ENCODE measurements around the gene AFDN. TPM values are rescaled to one million over a fixed set of nuclear protein-coding genes. Genes with fewer than 3 reads are reported as not detected.

AFDN gene
- total RNA-seq, 2 donors from 2014 or later = 214 to 239 TPM

DNA sequence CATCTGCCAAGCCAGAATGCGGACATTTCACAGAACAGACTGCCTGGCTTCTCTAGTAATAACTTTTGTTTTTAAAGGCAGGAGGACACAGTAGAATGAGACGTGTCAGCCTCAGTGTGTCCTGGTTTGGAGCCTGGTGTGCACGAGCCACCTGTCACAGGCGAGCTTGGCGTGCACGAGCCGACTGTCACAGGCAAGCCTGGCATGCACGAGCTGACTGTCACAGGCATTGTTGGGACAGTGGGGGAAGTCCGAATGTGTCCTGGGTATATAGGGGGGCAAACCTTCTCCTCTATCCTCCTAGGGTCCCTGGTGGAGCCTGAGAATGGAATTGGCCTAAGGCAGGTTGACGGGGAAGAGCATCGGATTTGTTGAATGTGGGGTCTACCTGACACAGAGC is 178.2 kb downstream of the AFDN start:
- H3K9ac ChIP-seq (ENCODE audit: extremely low read depth, low read length, poor library complexity, severe bottlenecking) = no peak overlapping the region
- no peaks in the 10 kb centered on the region for H3K36me3 ChIP-seq (ENCODE audit: control insufficient read depth, insufficient read depth, low read length)
- TF ChIP-seq, protein P1, sequence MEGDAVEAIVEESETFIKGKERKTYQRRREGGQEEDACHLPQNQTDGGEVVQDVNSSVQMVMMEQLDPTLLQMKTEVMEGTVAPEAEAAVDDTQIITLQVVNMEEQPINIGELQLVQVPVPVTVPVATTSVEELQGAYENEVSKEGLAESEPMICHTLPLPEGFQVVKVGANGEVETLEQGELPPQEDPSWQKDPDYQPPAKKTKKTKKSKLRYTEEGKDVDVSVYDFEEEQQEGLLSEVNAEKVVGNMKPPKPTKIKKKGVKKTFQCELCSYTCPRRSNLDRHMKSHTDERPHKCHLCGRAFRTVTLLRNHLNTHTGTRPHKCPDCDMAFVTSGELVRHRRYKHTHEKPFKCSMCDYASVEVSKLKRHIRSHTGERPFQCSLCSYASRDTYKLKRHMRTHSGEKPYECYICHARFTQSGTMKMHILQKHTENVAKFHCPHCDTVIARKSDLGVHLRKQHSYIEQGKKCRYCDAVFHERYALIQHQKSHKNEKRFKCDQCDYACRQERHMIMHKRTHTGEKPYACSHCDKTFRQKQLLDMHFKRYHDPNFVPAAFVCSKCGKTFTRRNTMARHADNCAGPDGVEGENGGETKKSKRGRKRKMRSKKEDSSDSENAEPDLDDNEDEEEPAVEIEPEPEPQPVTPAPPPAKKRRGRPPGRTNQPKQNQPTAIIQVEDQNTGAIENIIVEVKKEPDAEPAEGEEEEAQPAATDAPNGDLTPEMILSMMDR (conservative IDR thresholded peaks at IDR 0.05) = no peak
- Mint-ChIP-seq H3K4me3 (no peak overlapping the region), H3K27ac (no peak overlapping the region), H3K36me3 (ENCODE audit: low read depth) (no peaks in the 10 kb centered on the region), H3K27me3 (ENCODE audit: insufficient read depth) (peaks cover 3% of the 10 kb centered on the region), H3K4me1 (peaks cover 2% of the 10 kb centered on the region), H3K9me3 (peaks cover 3% of the 10 kb centered on the region)
- H3K27me3 ChIP-seq (ENCODE audit: control insufficient read depth, insufficient read depth, low read length, poor library complexity, severe bottlenecking) = no peaks in the 10 kb centered on the region
- H3K4me3 ChIP-seq (ENCODE audit: low read length) = no peak overlapping the region
- WGBS, 2 experiments (ENCODE audit: insufficient coverage in 1 of 2, insufficient read length in 1 of 2) = 91 to 94% methylated on average over 7 to 11 of the region's 11 CpGs
- no peaks in the 10 kb centered on the region for H3K4me1 ChIP-seq (ENCODE audit: control insufficient read depth, insufficient read depth, low read length)
- H3K27ac ChIP-seq (ENCODE audit: low read depth, low read length) = no peak overlapping the region
- H3K9me3 ChIP-seq (ENCODE audit: control insufficient read depth, low read length) = peaks cover 5% of the 10 kb centered on the region
- no peak for DNase-seq

DNA sequence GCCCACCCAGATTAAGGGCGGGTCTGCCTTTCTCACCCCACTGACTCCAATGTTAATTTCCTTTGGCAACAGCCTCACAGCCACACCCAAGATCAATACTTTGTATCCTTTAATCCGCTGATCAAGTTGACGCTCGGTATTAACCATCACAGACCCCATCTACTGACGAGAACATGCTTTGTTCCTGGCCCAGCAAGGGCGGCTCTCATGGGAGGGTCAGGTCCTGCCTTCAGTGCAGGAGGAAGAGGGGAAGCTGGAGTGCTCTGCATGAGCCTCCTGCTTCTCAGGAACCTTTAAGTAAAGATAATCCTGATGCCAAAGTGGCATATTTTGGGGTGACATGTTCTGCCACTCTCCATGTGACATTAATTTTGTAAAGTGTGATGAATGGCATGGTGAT is 179.1 kb downstream of the AFDN start:
- no peak overlapping the region for H3K27ac Mint-ChIP-seq
- peaks cover 8% of the 10 kb centered on the region for H3K9me3 Mint-ChIP-seq
- H3K36me3 Mint-ChIP-seq (ENCODE audit: low read depth) = no peaks in the 10 kb centered on the region
- H3K9me3 ChIP-seq (ENCODE audit: control insufficient read depth, low read length) = peaks cover 13% of the 10 kb centered on the region
- H3K4me3 ChIP-seq (ENCODE audit: low read length) = no peak overlapping the region
- no peak overlapping the region for H3K27ac ChIP-seq (ENCODE audit: low read depth, low read length)
- H3K27me3 Mint-ChIP-seq (ENCODE audit: insufficient read depth) = peaks cover 3% of the 10 kb centered on the region
- H3K4me3 Mint-ChIP-seq = no peak overlapping the region
- 94 to 100% methylated on average over 1 to 6 of the region's 6 CpGs for WGBS, 2 experiments (ENCODE audit: insufficient coverage in 1 of 2, insufficient read length in 1 of 2)
- no peaks in the 10 kb centered on the region for H3K27me3 ChIP-seq (ENCODE audit: control insufficient read depth, insufficient read depth, low read length, poor library complexity, severe bottlenecking)
- no peaks in the 10 kb centered on the region for H3K36me3 ChIP-seq (ENCODE audit: control insufficient read depth, insufficient read depth, low read length)
- H3K4me1 ChIP-seq (ENCODE audit: control insufficient read depth, insufficient read depth, low read length) = no peaks in the 10 kb centered on the region
- no peak for DNase-seq
- peaks cover 2% of the 10 kb centered on the region for H3K4me1 Mint-ChIP-seq
- no peak overlapping the region for H3K9ac ChIP-seq (ENCODE audit: extremely low read depth, low read length, poor library complexity, severe bottlenecking)
- TF ChIP-seq, protein P1 (conservative IDR thresholded peaks at IDR 0.05) = no peak

DNA sequence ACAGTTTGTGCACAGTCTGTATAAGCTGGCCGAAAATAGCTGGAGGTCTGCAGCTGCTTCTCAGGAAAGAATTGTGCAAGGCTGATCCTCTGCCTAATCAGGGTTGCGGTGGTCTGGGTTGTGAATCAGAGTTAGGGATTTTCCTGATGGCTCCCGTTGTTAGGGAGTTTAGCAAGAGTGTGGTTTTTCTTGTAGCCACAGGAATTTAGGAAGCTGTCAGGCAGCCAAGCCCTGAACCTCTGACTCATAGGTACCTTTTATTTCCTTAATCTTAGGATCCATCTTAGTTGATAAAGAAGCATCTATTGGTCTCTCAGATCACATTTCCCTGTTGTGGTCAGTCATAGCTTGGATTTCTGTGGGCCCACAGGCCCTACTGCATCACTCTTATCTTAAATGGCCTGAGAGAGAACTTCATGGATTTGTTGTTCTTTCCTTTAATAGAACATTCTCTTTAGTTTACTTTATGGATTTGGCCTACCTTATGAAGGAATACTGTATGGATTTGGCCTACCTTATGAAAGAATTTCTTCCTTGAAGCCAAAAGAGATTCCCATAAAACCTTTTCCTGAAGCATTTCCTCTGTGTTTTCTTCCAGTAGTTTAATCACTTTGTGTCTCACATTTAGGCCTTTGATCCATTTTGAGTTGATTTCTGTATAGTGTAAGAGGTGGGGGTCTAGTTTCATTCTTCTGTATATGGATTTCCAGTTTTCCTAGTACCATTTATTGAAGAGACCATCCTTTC is 181.1 kb downstream of the AFDN start:
- Mint-ChIP-seq H3K4me3 (no peak overlapping the region), H3K27me3 (ENCODE audit: insufficient read depth) (peaks cover 1% of the 10 kb centered on the region), H3K9me3 (peaks cover 21% of the 10 kb centered on the region), H3K4me1 (peaks cover 2% of the 10 kb centered on the region), H3K36me3 (ENCODE audit: low read depth) (no peaks in the 10 kb centered on the region), H3K27ac (no peak overlapping the region)
- H3K9me3 ChIP-seq (ENCODE audit: control insufficient read depth, low read length) = peaks cover 29% of the 10 kb centered on the region
- WGBS, 2 experiments (ENCODE audit: insufficient coverage in 1 of 2, insufficient read length in 1 of 2) = 76 to 80% methylated on average over 3 of the region's 3 CpGs
- H3K9ac ChIP-seq (ENCODE audit: extremely low read depth, low read length, poor library complexity, severe bottlenecking) = no peak overlapping the region
- no peak for DNase-seq
- no peak overlapping the region for H3K27ac ChIP-seq (ENCODE audit: low read depth, low read length)
- H3K36me3 ChIP-seq (ENCODE audit: control insufficient read depth, insufficient read depth, low read length) = no peaks in the 10 kb centered on the region
- no peak overlapping the region for H3K4me3 ChIP-seq (ENCODE audit: low read length)
- TF ChIP-seq, protein P1 (conservative IDR thresholded peaks at IDR 0.05) = no peak
- H3K27me3 ChIP-seq (ENCODE audit: control insufficient read depth, insufficient read depth, low read length, poor library complexity, severe bottlenecking) = no peaks in the 10 kb centered on the region
- H3K4me1 ChIP-seq (ENCODE audit: control insufficient read depth, insufficient read depth, low read length) = no peaks in the 10 kb centered on the region

All from endodermal cell (in vitro differentiated cells).